ENCODE measurements around the gene FOSB.

DNA sequence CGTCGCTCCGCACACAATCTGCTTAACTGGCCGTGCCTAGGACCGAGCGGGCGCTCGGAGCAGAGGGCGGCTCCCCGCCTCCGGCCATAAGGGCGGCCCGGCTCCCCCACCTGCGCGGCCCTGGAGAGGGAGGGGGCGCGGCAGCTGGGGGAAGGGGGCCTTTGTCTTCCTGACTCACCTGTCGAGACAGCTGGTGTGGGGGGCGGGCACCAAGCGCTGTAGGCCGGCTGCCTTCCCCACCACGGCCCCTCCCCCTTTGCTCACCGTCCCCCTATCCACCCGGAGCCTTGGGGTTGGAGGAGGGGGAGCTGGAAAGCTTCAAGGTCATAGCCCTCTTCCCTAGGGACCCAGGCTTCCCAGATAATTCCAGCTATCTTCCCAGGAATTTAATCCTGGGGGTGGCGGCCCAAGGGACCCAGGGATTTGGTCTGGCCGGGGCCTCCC lies 40.6 kb downstream of the FOSB start:
- TF ChIP-seq, protein P1, sequence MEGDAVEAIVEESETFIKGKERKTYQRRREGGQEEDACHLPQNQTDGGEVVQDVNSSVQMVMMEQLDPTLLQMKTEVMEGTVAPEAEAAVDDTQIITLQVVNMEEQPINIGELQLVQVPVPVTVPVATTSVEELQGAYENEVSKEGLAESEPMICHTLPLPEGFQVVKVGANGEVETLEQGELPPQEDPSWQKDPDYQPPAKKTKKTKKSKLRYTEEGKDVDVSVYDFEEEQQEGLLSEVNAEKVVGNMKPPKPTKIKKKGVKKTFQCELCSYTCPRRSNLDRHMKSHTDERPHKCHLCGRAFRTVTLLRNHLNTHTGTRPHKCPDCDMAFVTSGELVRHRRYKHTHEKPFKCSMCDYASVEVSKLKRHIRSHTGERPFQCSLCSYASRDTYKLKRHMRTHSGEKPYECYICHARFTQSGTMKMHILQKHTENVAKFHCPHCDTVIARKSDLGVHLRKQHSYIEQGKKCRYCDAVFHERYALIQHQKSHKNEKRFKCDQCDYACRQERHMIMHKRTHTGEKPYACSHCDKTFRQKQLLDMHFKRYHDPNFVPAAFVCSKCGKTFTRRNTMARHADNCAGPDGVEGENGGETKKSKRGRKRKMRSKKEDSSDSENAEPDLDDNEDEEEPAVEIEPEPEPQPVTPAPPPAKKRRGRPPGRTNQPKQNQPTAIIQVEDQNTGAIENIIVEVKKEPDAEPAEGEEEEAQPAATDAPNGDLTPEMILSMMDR (conservative IDR thresholded peaks at IDR 0.05 in 1 of 2, IDR thresholded peaks at IDR 0.05 in 1 of 2; ENCODE audit: low read depth in 1 of 2, low read length in 2 of 2) = no peak
- no peak for TF ChIP-seq EZH2 (IDR thresholded peaks at IDR 0.05; ENCODE audit: low read length, missing control alignments)

Measured in fibroblast of lung (primary cell).